Measurements from ENCODE around the gene PGM3.

DNA sequence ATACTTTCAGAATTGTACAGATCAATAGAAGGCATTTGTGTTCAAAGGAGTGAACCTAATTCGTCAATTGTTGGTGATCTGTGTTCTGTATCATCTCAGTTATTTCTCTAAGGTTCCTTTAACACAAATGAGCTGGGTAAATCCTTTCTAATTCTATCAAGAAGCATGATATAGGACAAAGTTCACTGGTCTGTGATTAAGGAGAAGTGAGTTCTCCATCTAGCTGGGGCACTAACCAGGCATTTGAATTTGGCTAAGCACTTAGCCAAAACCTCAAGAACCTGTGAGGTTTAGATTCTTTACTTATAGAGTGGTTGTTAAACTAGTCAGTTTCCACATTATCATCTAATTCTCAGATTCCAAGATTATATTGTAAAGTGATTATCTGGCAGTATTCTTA is 75.3 kb downstream of the PGM3 start:
- TF ChIP-seq, protein P1, sequence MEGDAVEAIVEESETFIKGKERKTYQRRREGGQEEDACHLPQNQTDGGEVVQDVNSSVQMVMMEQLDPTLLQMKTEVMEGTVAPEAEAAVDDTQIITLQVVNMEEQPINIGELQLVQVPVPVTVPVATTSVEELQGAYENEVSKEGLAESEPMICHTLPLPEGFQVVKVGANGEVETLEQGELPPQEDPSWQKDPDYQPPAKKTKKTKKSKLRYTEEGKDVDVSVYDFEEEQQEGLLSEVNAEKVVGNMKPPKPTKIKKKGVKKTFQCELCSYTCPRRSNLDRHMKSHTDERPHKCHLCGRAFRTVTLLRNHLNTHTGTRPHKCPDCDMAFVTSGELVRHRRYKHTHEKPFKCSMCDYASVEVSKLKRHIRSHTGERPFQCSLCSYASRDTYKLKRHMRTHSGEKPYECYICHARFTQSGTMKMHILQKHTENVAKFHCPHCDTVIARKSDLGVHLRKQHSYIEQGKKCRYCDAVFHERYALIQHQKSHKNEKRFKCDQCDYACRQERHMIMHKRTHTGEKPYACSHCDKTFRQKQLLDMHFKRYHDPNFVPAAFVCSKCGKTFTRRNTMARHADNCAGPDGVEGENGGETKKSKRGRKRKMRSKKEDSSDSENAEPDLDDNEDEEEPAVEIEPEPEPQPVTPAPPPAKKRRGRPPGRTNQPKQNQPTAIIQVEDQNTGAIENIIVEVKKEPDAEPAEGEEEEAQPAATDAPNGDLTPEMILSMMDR (IDR thresholded peaks at IDR 0.05): no peak
- TF ChIP-seq POLR2A (IDR thresholded peaks at IDR 0.05) (no peak), POLR2AphosphoS5 (IDR thresholded peaks at IDR 0.05) (no peak)
